Fibroblast of lung (primary cell): Measurements from ENCODE around the gene HSD11B1L. TPM values are rescaled to one million over a fixed set of nuclear protein-coding genes. Genes with fewer than 3 reads are reported as not detected.

Experiments
- DNase-seq, 2 donors: peaks; one replicate each; pipeline versions ENCODE4 v3.0.0 to v3.0.0-alpha.2; 2010; ENCODE audit warnings: low read depth in 2 of 2
- H2AFZ ChIP-seq: 2 replicates; pipeline ENCODE4 v1.5.1; 2012; ENCODE audit warnings: low read length, control low read depth, inconsistent platforms
- H3K27ac ChIP-seq: 2 replicates; pipeline ENCODE4 v1.5.1; 2011; ENCODE audit warnings: low read length, control low read depth; ENCODE audit not compliant: insufficient read depth
- H3K27me3 ChIP-seq: 2 replicates; pipeline ENCODE4 v1.5.1; 2011; ENCODE audit warnings: mild to moderate bottlenecking, low read length; ENCODE audit not compliant: control insufficient read depth, insufficient read depth
- H3K36me3 ChIP-seq: 2 replicates; pipeline ENCODE4 v1.5.1; 2011; ENCODE audit warnings: low read length; ENCODE audit not compliant: control insufficient read depth, insufficient read depth
- H3K4me1 ChIP-seq: 2 replicates; pipeline ENCODE4 v1.5.1; 2011; ENCODE audit warnings: low read length; ENCODE audit not compliant: control insufficient read depth, insufficient read depth; ENCODE audit errors: extremely low read depth
- H3K4me2 ChIP-seq: 2 replicates; pipeline ENCODE4 v1.5.1; 2011; ENCODE audit warnings: low read length, control low read depth; ENCODE audit not compliant: insufficient read depth; ENCODE audit errors: extremely low read depth
- H3K4me3 ChIP-seq, 4 experiments: fragments of 200-600 bp in 1 of 4; sonication (generic) in 1 of 4; replicated peaks in 1 of 4; 2 replicates each; pipeline ENCODE4 v1.5.1; 2011 to 2016; ENCODE audit warnings: low read length in 4 of 4, low read depth in 3 of 4, mild to moderate bottlenecking in 3 of 4, control low read depth in 2 of 4, inconsistent platforms in 1 of 4, mixed read lengths in 1 of 4; ENCODE audit not compliant: insufficient read depth in 1 of 4; ENCODE audit errors: control extremely low read depth in 1 of 4
- H3K79me2 ChIP-seq: 2 replicates; pipeline ENCODE4 v1.5.1; 2012; ENCODE audit warnings: mild to moderate bottlenecking, low read length, inconsistent platforms; ENCODE audit not compliant: control insufficient read depth, insufficient read depth
- H3K9ac ChIP-seq: 2 replicates; pipeline ENCODE4 v1.5.1; 2011; ENCODE audit warnings: mild to moderate bottlenecking, low read length, control low read depth; ENCODE audit not compliant: insufficient read depth
- H3K9me3 ChIP-seq: 2 replicates; pipeline ENCODE4 v1.5.1; 2012; ENCODE audit warnings: low read depth, low read length; ENCODE audit not compliant: control insufficient read depth, insufficient read depth
- H4K20me1 ChIP-seq: 2 replicates; pipeline ENCODE4 v1.5.1; 2011; ENCODE audit warnings: low read length; ENCODE audit not compliant: control insufficient read depth, insufficient read depth; ENCODE audit errors: extremely low read depth
- CTCF ChIP-seq, 2 donors: IDR thresholded peaks in 1 of 2; conservative IDR thresholded peaks in 1 of 2; 1 replicate in 1 of 2; 2 replicates in 1 of 2; pipeline ENCODE4 v1.5.1; 2011 to 2012; ENCODE audit warnings: low read length in 2 of 2, control low read depth in 1 of 2, inconsistent platforms in 1 of 2, low read depth in 1 of 2, mild to moderate bottlenecking in 1 of 2
- EZH2 ChIP-seq: IDR thresholded peaks from 2 replicates; pipeline ENCODE4 v1.5.1; 2012; ENCODE audit warnings: low read length, control low read depth, mild to moderate bottlenecking; ENCODE audit errors: missing control alignments
- polyA plus RNA-seq, 2 donors: library from polyadenylated mRNA; depleted of rRNA in 1 of 2; stranded (reverse) in 1 of 2; unstranded in 1 of 2; fragments of >200 nt; gene quantifications; 2 replicates each; pipeline ENCODE4 v1.2.1, GENCODE V29; 2011 to 2012; ENCODE audit warnings: missing spikeins in 1 of 2
- total RNA-seq: library from RNA; depleted of rRNA; stranded (reverse); fragments of >200 nt; gene quantifications from 2 replicates; pipeline ENCODE4 v1.2.1, GENCODE V29; 2014

The HSD11B1L gene
- total and polyA plus RNA-seq, 2 donors (not counting 1 experiment from before 2014, with no cell fraction given): 5.1 to 13.0 TPM

- no peak for TF ChIP-seq EZH2
- no peak for TF ChIP-seq CTCF (conservative IDR thresholded peaks at IDR 0.05 in 1 of 2, IDR thresholded peaks at IDR 0.05 in 1 of 2; ENCODE audit: low read depth in 1 of 2, low read length in 2 of 2)
- Histone ChIP-seq H3K27ac (no peak overlapping the region), H4K20me1 (no peaks in the 10 kb centered on the region), H2AFZ (no peak overlapping the region), H3K4me1 (no peaks in the 10 kb centered on the region), H3K79me2 (peaks cover 20% of the 10 kb centered on the region), H3K4me3 (no peak overlapping the region), H3K9me3 (no peaks in the 10 kb centered on the region), H3K4me2 (no peak overlapping the region), H3K36me3 (peaks cover 40% of the 10 kb centered on the region), H3K9ac (no peak overlapping the region), H3K27me3 (no peaks in the 10 kb centered on the region)
- no peak for DNase-seq
These were observed 30.9 kb downstream of the HSD11B1L start for GRCh38 chr19:5711713-5712161.

DNA sequence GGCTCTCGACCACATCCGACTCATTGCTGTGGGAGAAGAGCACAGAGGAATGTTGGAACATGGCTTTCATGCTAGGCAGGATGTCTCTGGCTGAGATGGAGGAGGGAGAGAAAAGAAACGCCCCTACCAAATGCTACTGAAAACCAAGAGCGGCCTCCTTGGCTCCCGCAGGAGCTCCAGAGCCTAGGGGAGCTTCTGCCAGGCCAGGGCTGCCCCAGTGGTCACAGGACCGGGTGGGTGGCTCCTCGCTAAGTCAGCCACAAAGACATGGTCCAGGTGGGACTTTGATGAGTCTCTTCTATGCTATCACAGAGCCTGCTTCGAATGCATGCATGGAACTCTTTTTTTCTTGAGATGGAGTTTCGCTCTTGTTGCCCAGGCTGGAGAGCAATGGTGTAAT, 32.4 kb downstream of the HSD11B1L start:
- TF ChIP-seq CTCF (conservative IDR thresholded peaks at IDR 0.05 in 1 of 2, IDR thresholded peaks at IDR 0.05 in 1 of 2; ENCODE audit: low read depth in 1 of 2, low read length in 2 of 2) (no peak), EZH2 (no peak)
- H3K36me3 ChIP-seq: peaks cover 28% of the 10 kb centered on the region
- no peaks in the 10 kb centered on the region for H3K27me3 ChIP-seq
- H3K79me2 ChIP-seq: peaks cover 33% of the 10 kb centered on the region
- H3K4me2 ChIP-seq: no peak overlapping the region
- H3K9ac ChIP-seq: no peak overlapping the region
- peaks cover 7% of the 10 kb centered on the region for H3K4me1 ChIP-seq
- H3K27ac ChIP-seq: no peak overlapping the region
- no peak for DNase-seq
- H3K4me3 ChIP-seq: no peak overlapping the region
- H2AFZ ChIP-seq: no peak overlapping the region
- H3K9me3 ChIP-seq: no peaks in the 10 kb centered on the region
- no peaks in the 10 kb centered on the region for H4K20me1 ChIP-seq

DNA sequence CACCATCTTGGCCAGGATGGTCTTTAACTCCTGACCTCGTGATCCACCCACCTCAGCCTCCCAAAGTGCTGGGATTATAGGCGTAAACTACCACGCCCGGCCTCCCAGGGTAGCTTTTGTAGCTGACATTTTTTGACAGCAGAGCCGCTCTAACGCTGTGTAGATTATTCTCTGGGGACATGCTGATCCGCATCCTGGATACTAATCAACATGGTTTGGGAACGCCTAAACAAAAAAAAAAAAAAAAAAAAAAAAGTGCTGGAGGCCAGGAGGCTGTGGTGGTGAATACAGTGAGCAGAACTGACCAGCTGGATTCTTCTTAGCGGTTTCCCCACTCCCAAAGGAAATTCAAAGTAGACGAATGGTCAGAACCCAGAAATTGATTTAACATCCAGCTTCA, 34.0 kb downstream of the HSD11B1L start:
- H3K4me3 ChIP-seq: no peak overlapping the region
- TF ChIP-seq EZH2 (no peak), CTCF (conservative IDR thresholded peaks at IDR 0.05 in 1 of 2, IDR thresholded peaks at IDR 0.05 in 1 of 2; ENCODE audit: low read depth in 1 of 2, low read length in 2 of 2) (no peak)
- H3K27me3 ChIP-seq: no peaks in the 10 kb centered on the region
- no peak overlapping the region for H2AFZ ChIP-seq
- peaks cover 28% of the 10 kb centered on the region for H3K36me3 ChIP-seq
- no peak overlapping the region for H3K27ac ChIP-seq
- H3K4me2 ChIP-seq: no peak overlapping the region
- H3K4me1 ChIP-seq: peaks cover 9% of the 10 kb centered on the region
- no peak for DNase-seq
- peaks cover 49% of the 10 kb centered on the region for H3K79me2 ChIP-seq
- no peaks in the 10 kb centered on the region for H4K20me1 ChIP-seq
- no peak overlapping the region for H3K9ac ChIP-seq
- H3K9me3 ChIP-seq: no peaks in the 10 kb centered on the region
